DOHH2 (cell line): ENCODE data around the gene MLKL.

Experiments used
- H3F3A ChIP-seq: fragments of 200-600 bp; sonication (generic), shearing (Covaris generic); 2 replicates; pipeline ENCODE4 v1.6.0; 2016; ENCODE audit warnings: antibody characterized with exemption, mild to moderate bottlenecking; ENCODE audit not compliant: control insufficient read depth, insufficient read depth
- H3K27ac ChIP-seq: fragments of 200-600 bp; sonication (generic); 2 replicates; pipeline ENCODE4 v1.5.1; 2014; ENCODE audit warnings: low read depth, mild to moderate bottlenecking, low read length, moderate library complexity
- H3K27me3 ChIP-seq: fragments of 200-600 bp; sonication (generic); 2 replicates; pipeline ENCODE4 v1.6.1; 2014; ENCODE audit warnings: mild to moderate bottlenecking, low read length, mixed read lengths; ENCODE audit not compliant: control insufficient read depth
- H3K36me3 ChIP-seq: fragments of 200-600 bp; sonication (generic); 2 replicates; pipeline ENCODE4 v1.6.1; 2014; ENCODE audit warnings: mild to moderate bottlenecking, low read length, moderate library complexity, mixed read lengths; ENCODE audit not compliant: control insufficient read depth
- H3K4me1 ChIP-seq: fragments of 200-600 bp; sonication (generic); 2 replicates; pipeline ENCODE4 v1.6.1; 2014; ENCODE audit warnings: mild to moderate bottlenecking, low read length, mixed read lengths; ENCODE audit not compliant: control insufficient read depth
- H3K4me2 ChIP-seq: fragments of 200-600 bp; sonication (generic); 2 replicates; pipeline ENCODE4 v1.6.0; 2014; ENCODE audit warnings: mild to moderate bottlenecking, low read length, moderate library complexity
- H3K4me3 ChIP-seq: fragments of 200-600 bp; sonication (generic); 2 replicates; pipeline ENCODE4 v1.5.1; 2014; ENCODE audit warnings: mild to moderate bottlenecking, low read length, mixed read lengths
- H3K79me2 ChIP-seq: fragments of 200-600 bp; sonication (generic); 2 replicates; pipeline ENCODE4 v1.6.1; 2014; ENCODE audit warnings: mild to moderate bottlenecking, low read length, mixed read lengths; ENCODE audit not compliant: control insufficient read depth
- H3K9me2 ChIP-seq: fragments of 200-600 bp; sonication (generic); replicated peaks from 2 replicates; pipeline ENCODE4 v1.6.1; 2014; ENCODE audit warnings: mild to moderate bottlenecking, low read length, mixed read lengths; ENCODE audit not compliant: control insufficient read depth
- H3K9me3 ChIP-seq: fragments of 200-600 bp; sonication (generic); 2 replicates; pipeline ENCODE4 v1.6.1; 2014; ENCODE audit warnings: antibody characterized with exemption, low read length, mixed read lengths; ENCODE audit not compliant: control insufficient read depth, insufficient read depth
- H4K20me1 ChIP-seq: fragments of 200-600 bp; sonication (generic); 2 replicates; pipeline ENCODE4 v1.6.0; 2014; ENCODE audit warnings: low read depth, mild to moderate bottlenecking, antibody characterized with exemption, low read length, moderate library complexity; ENCODE audit not compliant: control insufficient read depth, insufficient read depth
- EZH2phosphoT487 ChIP-seq: fragments of 200-600 bp; sonication (generic); IDR thresholded peaks from 2 replicates; pipeline ENCODE4 v1.6.1; 2017; ENCODE audit warnings: borderline replicate concordance, mild to moderate bottlenecking, antibody characterized with exemption, low read length, moderate library complexity, mixed read lengths
- TF ChIP-seq, protein P1 (sequence below): fragments of 200-600 bp; sonication (generic); IDR thresholded peaks from one replicate; pipeline ENCODE4 v1.5.1; 2014; ENCODE audit warnings: antibody characterized with exemption, mild to moderate bottlenecking, low read depth, low read length; ENCODE audit not compliant: poor library complexity, severe bottlenecking

The MLKL gene

DNA sequence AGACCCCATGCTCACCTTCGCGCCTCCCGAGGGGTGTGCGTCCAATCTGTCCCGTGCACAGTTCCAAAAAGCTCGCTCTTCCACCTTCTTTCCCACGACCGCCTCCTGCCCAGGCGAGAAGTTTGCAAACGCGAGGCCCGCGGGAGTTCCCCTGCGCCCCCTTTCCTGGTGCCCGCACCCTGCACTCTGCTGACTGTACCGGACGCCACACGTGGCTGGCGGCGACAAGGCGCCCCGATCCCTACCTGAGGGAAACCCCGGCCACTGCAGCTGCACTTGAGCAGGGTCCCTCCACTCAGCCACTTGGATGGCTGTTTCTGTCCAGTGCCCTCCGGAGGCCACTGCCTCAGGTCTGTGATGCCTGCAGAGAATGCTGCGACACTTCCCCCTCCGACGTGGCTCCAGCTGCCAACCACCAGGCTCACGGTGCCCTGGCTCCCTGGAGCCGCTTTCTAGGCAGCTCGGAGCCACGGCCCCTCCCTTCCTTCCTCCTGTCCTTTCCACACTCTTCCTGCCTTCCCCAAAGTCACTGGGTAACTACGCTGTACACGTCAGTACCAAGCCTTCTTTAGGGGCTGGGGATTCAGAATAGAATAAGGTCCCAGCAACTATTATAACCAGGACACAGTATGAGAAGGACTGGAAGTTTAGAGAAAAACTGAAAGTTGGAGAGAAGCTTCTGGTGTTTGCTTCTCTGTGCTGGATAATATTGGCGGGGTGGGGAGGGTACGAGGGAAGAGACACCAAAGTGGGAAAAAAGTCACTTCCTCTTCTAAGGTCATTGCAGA, at the start of gene MLKL:
TSS of gene MLKL (minus strand) at position 425 of the 788 bp plus-strand sequence. CDS start 5,105 bp downstream, outside the sequence.
- peaks cover 36% of the 10 kb centered on the region for H3K27me3 ChIP-seq

DNA sequence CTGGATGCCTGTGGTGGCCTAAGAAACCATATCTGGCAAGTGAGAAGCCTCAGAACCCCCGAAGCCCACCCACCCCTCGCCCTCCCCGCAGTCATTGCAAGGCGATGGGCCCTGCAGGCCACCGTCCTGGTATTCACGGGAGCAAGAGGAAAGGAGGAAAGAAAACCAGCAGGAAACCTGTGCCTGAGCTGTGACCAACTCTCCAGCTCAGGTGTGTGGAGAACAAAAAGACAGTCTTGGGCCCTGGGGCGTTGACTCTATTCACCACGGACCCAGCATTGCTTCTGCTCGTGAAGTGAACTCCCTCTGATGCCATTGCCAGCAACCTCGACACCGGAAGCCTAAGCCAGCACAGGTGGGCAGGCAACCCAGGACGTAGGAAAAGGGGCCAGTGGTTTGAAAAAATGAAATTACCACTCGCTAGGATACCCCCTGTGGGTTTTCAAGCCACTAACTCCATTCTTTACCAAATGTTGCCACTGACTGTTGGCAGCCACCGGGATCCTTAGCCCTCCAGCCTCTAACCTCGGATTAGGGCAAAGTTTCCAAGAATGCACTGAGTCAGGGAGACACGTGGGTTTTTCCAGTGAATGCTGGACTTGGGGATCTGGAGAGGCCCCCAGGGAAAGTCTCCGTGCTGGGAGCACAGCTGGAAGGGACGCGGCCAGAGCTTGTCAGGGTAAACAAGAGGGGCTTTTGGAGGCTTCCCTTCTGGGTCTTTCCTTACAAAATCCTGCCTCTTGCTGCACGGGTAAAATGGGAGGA, 48.8 kb upstream of the MLKL start:
- H3K27ac ChIP-seq = no peak overlapping the region
- no peak overlapping the region for H3K4me2 ChIP-seq
- H3K4me3 ChIP-seq = no peak overlapping the region
- no peaks in the 10 kb centered on the region for H3K9me3 ChIP-seq
- H3K9me2 ChIP-seq = no peaks in the 10 kb centered on the region
- no peaks in the 10 kb centered on the region for H3K27me3 ChIP-seq
- no peaks in the 10 kb centered on the region for H3K79me2 ChIP-seq
- no peak for TF ChIP-seq EZH2phosphoT487
- TF ChIP-seq, protein P1, sequence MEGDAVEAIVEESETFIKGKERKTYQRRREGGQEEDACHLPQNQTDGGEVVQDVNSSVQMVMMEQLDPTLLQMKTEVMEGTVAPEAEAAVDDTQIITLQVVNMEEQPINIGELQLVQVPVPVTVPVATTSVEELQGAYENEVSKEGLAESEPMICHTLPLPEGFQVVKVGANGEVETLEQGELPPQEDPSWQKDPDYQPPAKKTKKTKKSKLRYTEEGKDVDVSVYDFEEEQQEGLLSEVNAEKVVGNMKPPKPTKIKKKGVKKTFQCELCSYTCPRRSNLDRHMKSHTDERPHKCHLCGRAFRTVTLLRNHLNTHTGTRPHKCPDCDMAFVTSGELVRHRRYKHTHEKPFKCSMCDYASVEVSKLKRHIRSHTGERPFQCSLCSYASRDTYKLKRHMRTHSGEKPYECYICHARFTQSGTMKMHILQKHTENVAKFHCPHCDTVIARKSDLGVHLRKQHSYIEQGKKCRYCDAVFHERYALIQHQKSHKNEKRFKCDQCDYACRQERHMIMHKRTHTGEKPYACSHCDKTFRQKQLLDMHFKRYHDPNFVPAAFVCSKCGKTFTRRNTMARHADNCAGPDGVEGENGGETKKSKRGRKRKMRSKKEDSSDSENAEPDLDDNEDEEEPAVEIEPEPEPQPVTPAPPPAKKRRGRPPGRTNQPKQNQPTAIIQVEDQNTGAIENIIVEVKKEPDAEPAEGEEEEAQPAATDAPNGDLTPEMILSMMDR = no peak
- no peaks in the 10 kb centered on the region for H3K4me1 ChIP-seq
- no peaks in the 10 kb centered on the region for H3K36me3 ChIP-seq
- no peaks in the 10 kb centered on the region for H4K20me1 ChIP-seq
- no peaks in the 10 kb centered on the region for H3F3A ChIP-seq

More for the DNA sequence above, at the start of gene MLKL:
- H4K20me1 ChIP-seq = no peaks in the 10 kb centered on the region
- no peaks in the 10 kb centered on the region for H3K9me3 ChIP-seq
- peaks cover 45% of the 10 kb centered on the region for H3K4me1 ChIP-seq
- peak within 1 kb of the TSS; percentile 49 for H3K4me3 ChIP-seq
- no peaks in the 10 kb centered on the region for H3K79me2 ChIP-seq
- no peaks in the 10 kb centered on the region for H3K36me3 ChIP-seq
- TF ChIP-seq EZH2phosphoT487 = no peak
- TF ChIP-seq, protein P1 = peak; percentile 24
- H3F3A ChIP-seq = peaks cover 6% of the 10 kb centered on the region; the same call in 1 of the 2 replicates
- H3K27ac ChIP-seq = no peak within 1 kb of the TSS
- no peaks in the 10 kb centered on the region for H3K9me2 ChIP-seq
- H3K4me2 ChIP-seq = peak within 1 kb of the TSS; percentile 73

DNA sequence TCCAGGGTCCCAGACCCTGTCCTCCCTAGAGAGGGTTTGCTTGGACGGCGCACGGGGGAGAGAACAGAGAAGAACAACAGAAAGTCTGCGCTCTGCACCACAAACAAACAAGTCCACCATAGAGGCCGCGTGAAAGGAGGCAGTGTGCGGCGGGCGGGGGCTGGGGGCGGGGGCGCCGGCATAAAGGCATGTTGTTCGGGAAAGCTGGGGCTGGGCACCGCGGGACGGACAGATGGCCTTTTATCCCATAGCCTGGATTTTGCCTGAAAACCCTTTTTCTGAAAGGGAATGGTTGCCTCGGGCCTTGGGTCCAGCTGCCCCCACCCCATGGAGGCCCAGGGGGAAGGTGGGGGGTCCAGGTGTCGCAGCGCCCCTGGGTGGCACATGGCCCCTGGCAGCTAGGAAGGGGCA, 48.0 kb upstream of the MLKL start:
- Histone ChIP-seq H4K20me1 (no peaks in the 10 kb centered on the region), H3K27me3 (no peaks in the 10 kb centered on the region), H3K4me1 (no peaks in the 10 kb centered on the region), H3K4me2 (no peak overlapping the region), H3K9me3 (no peaks in the 10 kb centered on the region), H3K79me2 (no peaks in the 10 kb centered on the region), H3K36me3 (no peaks in the 10 kb centered on the region), H3F3A (no peaks in the 10 kb centered on the region), H3K27ac (no peak overlapping the region), H3K4me3 (no peak overlapping the region), H3K9me2 (no peaks in the 10 kb centered on the region)
- no peak for TF ChIP-seq EZH2phosphoT487
- TF ChIP-seq, protein P1 = no peak
